ENCODE data around the gene POLA1. TPM values are rescaled to one million over a fixed set of nuclear protein-coding genes. Genes with fewer than 3 reads are reported as not detected.

POLA1 gene
- total and polyA plus RNA-seq, 2 donors = 7.2 to 37.9 TPM

DNA sequence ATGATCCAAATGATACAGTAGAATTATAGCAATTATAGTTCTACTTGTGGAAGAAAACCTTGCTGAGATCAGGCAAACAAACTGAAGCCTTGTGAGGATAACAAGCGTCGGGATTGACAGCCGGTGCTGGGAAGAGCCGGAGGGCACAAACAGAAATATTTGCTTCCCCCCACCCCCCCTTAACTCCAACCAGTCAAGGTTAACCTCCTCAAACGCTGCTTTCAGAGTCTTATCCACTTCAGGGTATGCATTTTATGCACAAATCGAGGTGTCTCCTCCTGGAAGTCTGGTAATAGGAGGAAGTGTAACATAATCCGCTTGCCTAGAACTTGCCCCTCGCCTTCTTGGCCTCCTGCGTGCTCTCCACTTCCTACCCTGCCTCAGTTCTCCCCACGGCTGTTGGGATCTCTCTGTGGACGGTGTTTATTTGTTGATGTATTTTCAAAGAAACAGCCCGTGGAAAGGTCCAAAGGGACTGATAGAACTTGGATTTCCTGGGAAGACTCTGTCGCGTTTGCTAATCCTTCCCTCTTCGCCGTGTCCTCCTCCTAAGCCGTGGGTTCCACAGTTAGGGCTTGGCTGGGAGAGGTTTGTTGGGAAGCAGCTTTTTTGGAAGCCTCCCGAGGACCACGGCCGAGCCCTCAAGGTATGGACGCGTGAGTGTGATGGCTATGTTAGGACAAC is 326.1 kb downstream of the POLA1 start:
- Histone ChIP-seq H3K27ac (ENCODE audit: low read depth) (no peak overlapping the region), H3K36me3 (ENCODE audit: insufficient read depth) (no peaks in the 10 kb centered on the region), H3K4me3 (ENCODE audit: low read depth, low read length) (no peak overlapping the region), H3K4me1 (ENCODE audit: insufficient read depth) (no peaks in the 10 kb centered on the region)
- 6% methylated on average over 22 of the region's 22 CpGs for WGBS
- no peak for DNase-seq (ENCODE audit: extremely low spot score)

DNA sequence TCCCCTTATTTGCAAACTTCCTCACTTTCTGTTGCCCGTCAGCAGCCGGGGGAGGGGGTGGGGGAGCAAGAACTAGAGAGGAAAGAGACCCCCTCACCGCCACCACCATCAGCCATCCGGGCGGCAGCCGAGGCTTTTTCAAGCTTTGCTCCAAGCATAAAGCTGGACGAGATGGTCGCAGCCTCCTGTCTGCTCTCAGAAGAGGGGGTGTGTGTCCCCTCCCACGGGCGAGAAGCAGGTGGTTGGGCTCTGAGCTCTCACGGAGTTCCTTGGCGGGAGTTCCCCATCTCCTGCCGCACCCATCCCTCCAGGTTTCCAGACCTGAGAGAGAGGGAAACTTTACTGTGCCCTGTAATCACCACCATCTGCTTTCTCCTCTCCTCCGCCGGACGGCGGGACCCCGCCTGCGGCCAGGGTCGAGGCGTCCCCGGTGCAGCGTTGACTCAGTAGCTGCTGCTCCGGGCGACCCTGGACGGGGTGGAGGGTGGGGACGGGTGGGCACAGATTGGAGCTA is 326.7 kb downstream of the POLA1 start:
- no peak overlapping the region for H3K27ac ChIP-seq (ENCODE audit: low read depth)
- no peak for DNase-seq (ENCODE audit: extremely low spot score)
- no peaks in the 10 kb centered on the region for H3K4me1 ChIP-seq (ENCODE audit: insufficient read depth)
- 2% methylated on average over 27 of the region's 27 CpGs for WGBS
- no peak overlapping the region for H3K4me3 ChIP-seq (ENCODE audit: low read depth, low read length)
- H3K36me3 ChIP-seq (ENCODE audit: insufficient read depth) = no peaks in the 10 kb centered on the region

DNA sequence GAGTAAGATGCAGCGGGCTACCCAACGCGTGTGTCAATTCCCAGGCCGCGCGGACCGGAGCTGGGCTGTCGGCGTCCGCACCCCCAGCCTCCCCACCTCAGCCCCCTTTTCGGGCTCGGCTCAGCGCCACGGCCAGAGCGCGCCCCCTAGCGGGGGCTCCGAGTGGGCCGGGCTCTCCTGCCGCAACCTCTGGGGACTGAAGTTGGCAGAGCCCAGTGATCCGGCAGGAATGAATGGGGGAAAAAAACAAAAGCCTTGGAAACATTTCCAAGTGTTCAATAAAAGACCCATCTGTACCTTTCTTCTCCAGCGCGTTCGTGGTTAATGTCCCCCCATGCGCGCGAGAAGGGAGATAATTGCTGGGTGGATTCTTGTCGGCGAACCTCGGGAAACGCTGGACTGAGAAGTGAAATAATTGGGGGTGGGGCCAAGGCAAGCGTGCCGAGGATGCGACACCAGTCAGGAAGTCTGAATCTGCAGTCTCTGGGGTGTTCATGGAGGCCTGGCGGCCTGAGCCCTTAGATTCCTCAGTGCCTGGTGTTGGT is 327.3 kb downstream of the POLA1 start:
- H3K36me3 ChIP-seq (ENCODE audit: insufficient read depth) = no peaks in the 10 kb centered on the region
- WGBS = 3% methylated on average over 35 of the region's 35 CpGs
- H3K4me3 ChIP-seq (ENCODE audit: low read depth, low read length) = no peak overlapping the region

DNA sequence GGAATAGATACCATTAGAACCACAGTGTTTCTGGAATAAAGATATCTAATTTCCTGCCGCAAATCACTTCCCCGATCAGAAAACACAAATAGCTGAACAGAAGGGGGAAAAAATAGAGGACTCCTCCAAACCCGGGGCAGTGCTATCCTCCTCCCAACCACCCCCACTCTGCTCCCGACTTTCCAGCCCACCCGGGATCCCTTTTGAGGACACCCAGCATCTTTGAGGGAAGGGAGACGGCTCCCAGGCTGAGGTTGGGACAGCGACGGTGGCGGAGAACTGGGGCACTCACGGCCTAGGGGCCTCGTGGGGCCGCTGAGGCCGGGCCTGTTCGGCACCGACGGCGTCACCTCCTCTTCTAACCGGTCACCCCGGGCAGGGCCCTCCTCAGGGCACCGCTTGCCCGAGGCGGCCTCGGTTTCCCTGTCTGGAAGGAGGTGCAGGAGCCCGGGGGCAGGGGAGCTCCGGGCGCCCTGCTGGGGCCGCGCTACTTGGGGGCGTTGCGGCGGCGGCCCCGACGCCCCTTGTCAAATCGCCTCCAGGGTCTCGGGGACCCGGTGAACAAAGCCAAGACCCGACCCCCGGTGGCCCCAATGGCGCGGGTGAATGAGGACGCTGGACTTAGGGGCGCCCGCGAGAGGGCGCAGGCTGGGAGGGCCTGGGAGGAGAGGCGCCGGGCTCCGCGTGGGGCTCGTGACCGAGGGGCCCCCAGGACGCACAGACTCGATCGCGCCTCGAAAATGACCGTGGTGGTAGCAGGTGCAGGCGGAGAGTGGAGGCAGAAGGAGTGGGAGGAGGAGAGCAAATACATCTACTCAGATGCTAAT is 329.0 kb downstream of the POLA1 start:
- DNase-seq (ENCODE audit: extremely low spot score) = no peak
- WGBS = 4% methylated on average over 59 of the region's 59 CpGs
- H3K4me3 ChIP-seq (ENCODE audit: low read depth, low read length) = no peak overlapping the region

More for the DNA sequence above, 327.3 kb downstream of the POLA1 start:
- Histone ChIP-seq H3K4me1 (ENCODE audit: insufficient read depth) (no peaks in the 10 kb centered on the region), H3K27ac (ENCODE audit: low read depth) (no peak overlapping the region)
- no peak for DNase-seq (ENCODE audit: extremely low spot score)

DNA sequence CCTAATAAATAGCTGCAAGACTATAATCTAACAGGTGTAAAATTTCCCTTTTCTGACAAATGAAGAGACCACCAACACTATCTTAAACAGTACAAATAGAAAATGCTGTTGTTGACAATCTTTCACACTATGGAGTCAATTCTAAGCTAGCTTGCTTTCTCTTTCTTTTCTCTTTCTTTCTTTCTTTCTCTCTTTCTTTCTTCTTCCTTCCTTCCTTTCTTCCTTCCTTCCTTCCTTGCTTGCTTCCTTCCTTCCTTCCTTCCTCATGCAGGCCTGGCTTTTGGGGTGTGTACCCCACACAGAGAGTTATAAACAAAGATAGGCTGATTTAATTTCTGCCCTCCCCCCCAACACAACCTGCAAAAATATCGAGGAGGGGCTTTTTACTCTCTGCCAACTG is 330.2 kb downstream of the POLA1 start:
- no peak overlapping the region for H3K27ac ChIP-seq (ENCODE audit: low read depth)
- H3K36me3 ChIP-seq (ENCODE audit: insufficient read depth) = no peaks in the 10 kb centered on the region
- no peak overlapping the region for H3K4me3 ChIP-seq (ENCODE audit: low read depth, low read length)
- 39% methylated on average over 1 of the region's 1 CpG for WGBS
- no peak for DNase-seq (ENCODE audit: extremely low spot score)
- H3K4me1 ChIP-seq (ENCODE audit: insufficient read depth) = no peaks in the 10 kb centered on the region

More for the DNA sequence above, 329.0 kb downstream of the POLA1 start:
- Histone ChIP-seq H3K36me3 (ENCODE audit: insufficient read depth) (no peaks in the 10 kb centered on the region), H3K27ac (ENCODE audit: low read depth) (no peak overlapping the region), H3K4me1 (ENCODE audit: insufficient read depth) (no peaks in the 10 kb centered on the region)

DNA sequence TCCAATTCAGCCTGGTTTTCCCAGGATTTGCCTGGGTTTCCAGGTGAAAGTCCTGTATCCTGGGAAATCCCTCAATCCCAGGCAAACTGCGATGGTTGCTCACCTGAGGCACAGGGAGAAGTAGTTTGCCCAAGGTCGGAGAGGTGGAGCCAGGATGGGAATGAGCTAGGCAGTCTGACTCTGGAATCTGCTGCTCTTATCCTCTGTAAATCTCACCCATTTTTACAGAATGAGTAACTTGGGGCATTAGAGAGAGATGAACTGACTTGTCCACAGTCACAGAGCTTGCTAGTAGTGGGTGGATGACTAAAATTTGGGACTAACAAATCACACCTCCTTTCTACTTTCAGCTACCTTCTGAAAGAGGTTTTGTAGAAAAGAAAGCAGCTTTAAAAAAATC is 331.9 kb downstream of the POLA1 start:
- DNase-seq (ENCODE audit: extremely low spot score) = no peak
- Histone ChIP-seq H3K4me1 (ENCODE audit: insufficient read depth) (no peaks in the 10 kb centered on the region), H3K27ac (ENCODE audit: low read depth) (no peak overlapping the region), H3K36me3 (ENCODE audit: insufficient read depth) (no peaks in the 10 kb centered on the region), H3K4me3 (ENCODE audit: low read depth, low read length) (no peak overlapping the region)
- 88% methylated on average over 2 of the region's 2 CpGs for WGBS

DNA sequence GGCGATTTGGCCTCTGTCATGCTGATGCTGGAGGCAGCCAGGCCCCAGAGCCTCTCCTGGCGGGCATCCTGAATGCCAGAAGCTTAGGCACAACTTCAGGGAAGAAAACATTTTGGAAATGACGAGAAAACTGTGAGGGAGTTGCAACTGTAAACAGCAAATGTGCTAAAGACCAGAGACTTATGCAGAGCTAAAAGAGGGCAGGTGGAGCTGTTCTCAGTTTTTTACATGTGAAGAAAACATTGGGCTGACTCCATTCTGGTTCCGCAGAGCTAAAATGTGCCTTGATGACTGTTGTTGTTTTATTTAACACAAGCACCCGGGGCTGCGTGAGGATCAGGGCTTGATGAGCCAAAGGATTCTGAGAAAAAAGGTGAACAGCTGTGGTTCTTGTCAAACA is 332.9 kb downstream of the POLA1 start:
- Histone ChIP-seq H3K4me1 (ENCODE audit: insufficient read depth) (no peaks in the 10 kb centered on the region), H3K36me3 (ENCODE audit: insufficient read depth) (no peaks in the 10 kb centered on the region), H3K27ac (ENCODE audit: low read depth) (no peak overlapping the region), H3K4me3 (ENCODE audit: low read depth, low read length) (no peak overlapping the region)
- 48% methylated on average over 6 of the region's 6 CpGs for WGBS
- DNase-seq (ENCODE audit: extremely low spot score) = no peak

DNA sequence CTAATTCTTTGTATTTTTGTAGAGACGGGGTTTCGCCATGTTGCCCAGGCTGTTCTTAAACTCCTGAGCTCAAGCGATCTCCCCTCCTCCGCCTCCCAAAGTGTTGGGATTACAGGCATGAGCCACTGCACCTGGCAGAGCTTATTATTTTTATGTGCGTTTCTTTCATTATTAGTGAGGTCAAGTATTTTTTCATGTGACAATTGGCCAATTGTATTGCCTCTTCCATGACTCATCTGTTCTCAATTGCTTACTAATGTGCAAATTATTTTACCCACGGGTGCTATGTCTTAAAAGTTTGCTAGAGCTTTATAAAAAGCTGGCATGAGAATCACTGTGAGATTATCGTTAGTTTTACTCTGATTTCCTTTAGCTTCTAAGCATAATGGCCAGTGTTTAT is 335.0 kb downstream of the POLA1 start:
- no peak overlapping the region for H3K27ac ChIP-seq (ENCODE audit: low read depth)
- 66% methylated on average over 7 of the region's 7 CpGs for WGBS
- DNase-seq (ENCODE audit: extremely low spot score) = no peak
- no peaks in the 10 kb centered on the region for H3K36me3 ChIP-seq (ENCODE audit: insufficient read depth)
- no peaks in the 10 kb centered on the region for H3K4me1 ChIP-seq (ENCODE audit: insufficient read depth)
- H3K4me3 ChIP-seq (ENCODE audit: low read depth, low read length) = no peak overlapping the region

DNA sequence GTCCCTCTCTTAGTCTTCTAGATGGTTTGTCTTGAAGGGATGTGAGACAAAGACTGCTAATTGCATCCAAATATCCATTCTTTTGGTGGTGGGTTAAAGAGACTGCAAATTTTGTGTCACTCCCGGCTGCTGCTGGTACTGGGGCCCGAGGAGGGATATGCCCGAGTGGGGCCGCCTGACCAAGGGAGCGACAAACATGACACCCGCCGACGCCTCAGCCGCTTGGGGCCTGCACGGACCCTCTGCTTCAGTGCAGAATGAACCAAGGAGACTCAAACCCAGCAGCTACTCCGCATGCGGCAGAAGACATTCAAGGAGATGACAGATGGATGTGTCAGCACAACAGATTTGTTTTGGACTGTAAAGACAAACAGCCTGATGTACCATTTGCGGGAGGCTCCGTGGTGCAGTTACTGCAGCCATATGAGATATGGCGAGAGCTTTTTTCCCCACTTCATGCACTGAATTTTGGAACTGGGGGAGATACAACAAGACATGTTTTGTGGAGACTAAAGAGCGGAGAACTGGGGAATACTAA is 335.6 kb downstream of the POLA1 start:
- Histone ChIP-seq H3K27ac (ENCODE audit: low read depth) (no peak overlapping the region), H3K4me1 (ENCODE audit: insufficient read depth) (no peaks in the 10 kb centered on the region), H3K4me3 (ENCODE audit: low read depth, low read length) (no peak overlapping the region), H3K36me3 (ENCODE audit: insufficient read depth) (no peaks in the 10 kb centered on the region)
- DNase-seq (ENCODE audit: extremely low spot score) = no peak
- 92% methylated on average over 16 of the region's 16 CpGs for WGBS

DNA sequence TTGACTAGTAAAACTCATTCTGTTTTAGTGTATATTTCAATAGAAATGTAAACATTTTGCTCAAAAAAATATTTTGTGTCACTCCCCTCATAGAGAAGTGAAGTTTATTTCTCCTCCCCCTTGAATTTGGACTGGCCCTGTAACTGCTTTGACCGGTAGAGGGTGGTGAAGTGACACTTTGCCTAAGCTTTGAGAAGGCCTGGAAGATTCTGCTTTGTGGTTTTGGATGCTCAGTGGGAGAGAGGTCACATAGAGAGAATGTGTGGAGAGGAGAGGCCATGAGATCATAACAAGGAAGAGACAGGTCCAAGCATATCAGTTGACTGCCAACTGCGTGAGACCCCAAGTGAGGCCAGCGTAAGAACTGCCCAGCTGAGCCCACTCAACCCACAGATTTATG is 341.2 kb downstream of the POLA1 start:
- Histone ChIP-seq H3K36me3 (ENCODE audit: insufficient read depth) (no peaks in the 10 kb centered on the region), H3K27ac (ENCODE audit: low read depth) (no peak overlapping the region), H3K4me1 (ENCODE audit: insufficient read depth) (no peaks in the 10 kb centered on the region), H3K4me3 (ENCODE audit: low read depth, low read length) (no peak overlapping the region)
- DNase-seq (ENCODE audit: extremely low spot score) = no peak
- WGBS = 83% methylated on average over 3 of the region's 3 CpGs

DNA sequence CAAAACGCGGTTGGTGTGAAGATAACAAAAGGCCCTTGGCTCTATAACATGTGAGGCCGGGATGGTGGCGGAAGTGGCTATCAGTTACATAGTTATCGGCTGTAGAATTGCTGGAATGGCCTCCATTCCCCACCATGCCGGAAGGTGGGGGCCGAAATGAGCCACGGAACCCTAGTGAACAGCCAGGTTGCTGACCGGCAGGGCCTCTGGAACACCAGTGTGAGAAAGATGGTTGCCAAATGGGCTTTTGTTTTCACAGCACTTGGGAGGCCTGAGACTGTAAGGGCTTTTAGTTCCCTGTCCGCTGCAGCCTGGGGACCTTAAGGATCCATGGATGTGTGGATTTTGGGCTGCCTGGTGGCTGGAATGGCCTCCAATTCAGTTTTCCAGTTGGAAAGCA is 345.3 kb downstream of the POLA1 start:
- 92% methylated on average over 10 of the region's 10 CpGs for WGBS
- H3K4me1 ChIP-seq (ENCODE audit: insufficient read depth) = no peaks in the 10 kb centered on the region
- H3K27ac ChIP-seq (ENCODE audit: low read depth) = no peak overlapping the region
- no peak for DNase-seq (ENCODE audit: extremely low spot score)
- H3K4me3 ChIP-seq (ENCODE audit: low read depth, low read length) = no peak overlapping the region
- no peaks in the 10 kb centered on the region for H3K36me3 ChIP-seq (ENCODE audit: insufficient read depth)

DNA sequence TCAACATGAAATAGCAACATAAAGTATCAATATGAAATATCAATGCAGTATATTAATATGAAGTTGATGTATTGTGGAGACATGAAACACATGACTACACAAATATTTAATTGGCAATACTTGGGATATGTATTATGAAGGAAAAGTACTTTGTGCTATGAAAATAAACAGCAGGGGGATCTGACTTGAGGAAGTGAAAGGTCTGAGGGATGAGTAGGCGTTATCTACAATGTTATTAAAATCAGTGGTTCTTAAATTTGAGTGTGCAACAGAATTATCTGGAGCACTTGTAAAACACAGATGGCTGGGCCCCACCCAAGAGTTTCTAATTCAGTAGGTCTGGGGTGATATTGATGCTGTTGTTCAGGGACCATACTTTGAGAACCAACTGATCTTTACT is 349.5 kb downstream of the POLA1 start:
- H3K4me3 ChIP-seq (ENCODE audit: low read depth, low read length) = no peak overlapping the region
- H3K36me3 ChIP-seq (ENCODE audit: insufficient read depth) = no peaks in the 10 kb centered on the region
- DNase-seq (ENCODE audit: extremely low spot score) = no peak
- no peak overlapping the region for H3K27ac ChIP-seq (ENCODE audit: low read depth)
- no peaks in the 10 kb centered on the region for H3K4me1 ChIP-seq (ENCODE audit: insufficient read depth)
- WGBS = 79% methylated on average over 1 of the region's 1 CpG

Data from urinary bladder (tissue), 4 donors.